Glomerular endothelial cell (primary cell): ENCODE results near the gene EFCC1. TPM values are rescaled to one million over a fixed set of nuclear protein-coding genes. Genes with fewer than 3 reads are reported as not detected.
"Not testable (repeated sequence)": the region's sequence is repeated elsewhere in the genome, so short reads cannot be mapped to it uniquely, and the experiment has no call there.

Experiments used
- DNase-seq: peaks from one replicate; pipeline ENCODE4 v3.0.0-alpha.2; 2011; ENCODE audit warnings: low read depth, low spot score; ENCODE audit errors: extremely low read depth
- total RNA-seq: library from RNA; depleted of rRNA; stranded (reverse); fragments of >200 nt; gene quantifications from 2 replicates; pipeline ENCODE4 v1.2.3, GENCODE V29; 2015

Gene EFCC1
- total RNA-seq, 1 donor from 2014 or later = 3.0 TPM

DNA sequence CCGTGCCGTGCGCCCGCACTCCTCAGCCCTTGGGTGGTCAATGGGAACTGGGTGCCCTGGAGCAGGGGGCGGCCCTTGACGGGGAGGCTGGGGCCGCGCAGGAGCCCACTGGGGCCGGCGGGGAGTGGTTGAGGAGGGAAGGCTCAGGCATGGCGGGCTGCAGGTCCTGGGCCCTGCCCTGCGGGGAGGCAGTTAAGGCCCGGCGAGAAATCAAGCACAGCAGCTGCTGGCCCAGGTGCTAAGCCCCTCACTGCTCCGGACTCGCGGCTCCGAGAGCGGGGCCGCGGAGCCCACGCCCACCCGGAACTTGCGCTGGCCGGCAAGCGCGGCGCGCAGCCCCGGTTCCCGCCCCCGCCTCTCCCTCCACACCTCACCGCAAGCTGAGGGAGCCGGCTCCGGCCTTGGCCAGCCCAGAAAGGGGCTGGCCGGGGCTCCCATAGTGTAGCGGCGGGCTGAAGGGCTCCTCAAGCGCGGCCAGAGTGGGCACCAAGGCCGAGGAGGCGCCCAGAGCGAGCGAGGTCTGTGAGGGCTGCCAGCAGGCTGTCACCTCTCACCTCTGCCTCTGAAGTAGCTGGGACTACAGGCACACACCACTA is 67.3 kb downstream of the EFCC1 start:
- no peak for DNase-seq

DNA sequence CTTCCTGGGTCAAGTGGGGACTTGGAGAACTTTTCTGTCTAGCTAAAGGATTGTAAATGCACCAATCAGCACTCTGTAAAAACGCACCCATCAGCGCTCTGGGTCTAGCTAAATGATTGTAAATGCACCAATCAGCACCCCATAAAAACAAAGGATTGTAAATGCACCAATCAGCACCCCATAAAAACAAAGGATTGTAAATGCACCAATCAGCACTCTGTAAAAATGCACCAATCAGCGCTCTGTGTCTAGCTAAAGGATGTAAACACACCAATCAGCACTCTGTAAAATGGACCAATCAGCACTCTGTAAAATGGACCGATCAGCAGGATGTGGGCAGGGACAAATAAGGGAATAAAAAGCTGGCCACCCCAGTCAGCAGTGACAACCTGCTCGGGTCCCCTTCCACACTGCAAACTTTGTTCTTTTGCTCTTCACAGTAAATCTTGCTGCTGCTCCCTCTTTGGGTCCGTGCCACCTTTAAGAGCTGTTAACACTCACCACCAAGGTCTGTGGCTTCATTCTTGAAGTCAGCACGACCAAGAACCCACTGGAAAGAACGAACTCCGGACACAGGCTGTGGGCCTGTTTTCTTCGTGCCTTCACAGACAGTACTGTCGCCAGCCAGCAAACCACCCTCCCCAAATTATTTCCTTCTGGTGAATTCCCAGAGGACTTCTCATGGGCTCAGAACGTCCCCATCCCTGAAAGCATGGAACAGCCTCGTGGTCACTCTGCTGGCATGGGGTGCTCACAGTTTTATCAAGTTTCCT is 68.4 kb downstream of the EFCC1 start:
- not testable (repeated sequence) for DNase-seq

DNA sequence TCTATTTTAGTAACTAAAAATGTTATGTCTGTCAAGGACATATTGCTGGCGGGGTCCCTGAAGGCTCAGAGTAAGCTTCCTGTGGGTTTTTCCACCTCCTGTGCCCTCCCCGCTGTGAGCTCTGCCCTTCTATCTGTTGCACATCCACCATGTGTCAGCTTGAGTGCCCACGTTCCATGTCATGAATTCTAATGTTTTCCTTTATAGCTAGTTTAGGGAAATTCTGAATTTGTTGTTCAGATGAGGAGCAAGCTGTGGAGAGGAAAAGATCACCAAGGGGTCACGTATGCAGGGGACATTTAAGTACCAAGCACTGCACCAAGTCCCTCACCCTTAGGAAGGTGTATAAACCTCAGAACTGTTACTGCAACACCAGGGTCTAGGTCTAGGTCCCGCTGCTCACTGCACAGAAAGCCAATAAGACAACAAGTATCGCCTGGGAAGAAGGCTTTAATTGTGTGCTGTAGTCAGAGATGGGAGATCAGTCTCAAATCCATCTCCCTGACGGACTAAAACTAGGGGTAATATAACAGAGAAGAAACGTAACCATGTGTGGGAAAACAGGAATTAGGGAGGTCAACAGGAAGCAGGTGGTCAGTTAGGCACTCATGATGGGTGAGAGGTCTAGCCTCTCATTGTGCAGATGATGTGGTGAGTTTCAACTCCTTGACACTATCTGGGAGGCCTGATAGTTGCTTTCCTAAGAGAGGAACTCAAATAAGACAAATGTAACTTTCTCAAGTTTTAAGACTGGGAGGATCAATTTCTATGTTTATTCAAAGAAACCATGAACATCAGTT is 69.2 kb downstream of the EFCC1 start:
- DNase-seq = no peak

DNA sequence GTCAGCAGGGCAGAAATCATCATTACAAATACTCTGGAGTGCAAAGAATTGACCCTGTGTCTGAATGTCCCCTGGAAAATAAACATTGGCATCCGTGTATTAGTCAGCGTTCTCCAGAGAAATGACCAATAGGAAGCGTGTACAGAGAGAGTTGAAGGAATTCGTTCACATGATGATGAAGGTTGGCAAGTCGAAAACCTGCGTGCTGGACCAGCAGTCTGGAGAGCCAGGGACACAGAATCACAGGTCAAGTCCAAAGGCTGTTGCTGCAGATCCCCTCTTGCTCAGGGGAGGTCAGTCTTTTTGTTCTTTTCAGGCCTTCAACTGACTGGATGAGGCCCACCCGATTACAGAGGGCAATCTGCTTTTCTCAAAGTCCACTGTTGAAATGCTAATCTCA is 76.1 kb downstream of the EFCC1 start:
- no peak for DNase-seq

DNA sequence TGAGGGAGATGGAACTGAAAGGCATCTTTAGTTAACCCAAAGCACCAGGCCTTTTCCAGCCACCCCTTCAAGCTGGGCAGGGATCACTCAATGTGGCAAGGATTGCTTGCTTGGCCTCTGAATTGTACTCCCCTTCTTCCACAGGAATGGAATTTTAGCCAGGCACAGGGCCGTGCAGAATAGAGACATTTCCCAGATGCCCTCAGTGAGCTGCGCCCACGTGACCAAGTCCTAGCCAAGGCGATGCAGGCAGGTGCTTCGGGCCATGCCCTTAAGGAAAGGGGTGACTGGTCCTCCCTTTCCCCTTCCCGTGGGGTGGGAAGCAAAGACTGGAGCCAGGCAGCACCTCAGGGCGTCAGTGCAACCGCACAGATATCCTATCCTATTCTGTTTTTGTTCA is 77.4 kb downstream of the EFCC1 start:
- DNase-seq = no peak

DNA sequence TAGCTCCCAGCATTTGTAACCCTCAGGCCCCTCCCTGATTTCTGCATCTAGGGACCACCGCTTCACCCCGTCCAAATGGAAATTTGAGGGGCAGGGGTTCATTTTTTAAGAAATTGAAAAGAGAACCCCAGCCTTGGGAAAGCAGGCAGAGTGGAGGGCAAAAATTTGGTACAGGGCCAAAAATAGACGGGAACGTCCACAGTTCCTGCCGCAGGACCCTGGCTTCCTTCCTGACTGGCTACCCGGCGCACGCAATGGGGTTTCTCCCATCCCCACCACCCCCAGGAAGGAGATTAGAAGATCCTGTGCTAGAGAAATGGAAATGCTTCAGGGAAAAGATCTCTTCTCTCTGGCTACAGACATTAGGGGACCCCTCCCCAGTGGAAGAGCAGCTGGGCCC is 80.4 kb downstream of the EFCC1 start:
- no peak for DNase-seq

DNA sequence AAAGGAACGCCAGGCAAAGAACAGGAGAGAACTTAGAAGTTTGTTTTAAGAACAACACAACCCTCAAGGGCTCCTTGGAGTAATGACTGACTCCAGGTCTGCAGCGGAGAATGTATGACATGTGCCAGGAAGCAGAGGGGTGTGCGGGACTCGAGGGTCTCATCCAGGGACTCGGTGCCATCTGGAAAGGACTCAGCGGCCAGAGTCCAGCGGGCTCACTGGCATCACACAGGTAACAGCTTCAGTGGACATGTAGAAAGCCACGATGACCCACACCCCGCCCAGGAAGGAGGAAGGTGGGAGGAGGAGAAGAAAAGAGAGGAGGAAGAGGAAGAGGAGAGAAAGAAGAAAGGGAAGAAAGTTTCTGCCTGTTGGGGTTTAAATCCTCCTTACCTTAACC is 80.9 kb downstream of the EFCC1 start:
- DNase-seq = no peak

DNA sequence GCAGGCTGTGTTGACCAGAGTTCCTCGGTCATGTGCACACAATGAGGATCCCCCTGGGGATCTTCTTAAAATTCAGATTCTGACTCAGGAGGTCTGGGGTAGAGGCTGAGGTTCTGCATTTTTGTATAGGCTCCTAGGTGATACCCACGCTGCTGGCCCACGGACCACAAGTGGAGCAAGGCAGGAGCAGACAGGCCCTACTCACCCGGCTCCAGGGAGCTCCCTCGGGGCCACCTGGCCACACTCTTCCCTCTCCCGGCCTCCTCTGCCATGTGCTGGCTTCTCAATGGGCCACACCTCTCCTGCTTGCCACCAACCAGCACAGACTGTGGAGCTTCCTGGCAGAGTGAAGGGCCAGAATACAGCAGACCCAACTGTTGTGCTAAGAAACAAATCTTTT is 83.4 kb downstream of the EFCC1 start:
- DNase-seq = no peak

DNA sequence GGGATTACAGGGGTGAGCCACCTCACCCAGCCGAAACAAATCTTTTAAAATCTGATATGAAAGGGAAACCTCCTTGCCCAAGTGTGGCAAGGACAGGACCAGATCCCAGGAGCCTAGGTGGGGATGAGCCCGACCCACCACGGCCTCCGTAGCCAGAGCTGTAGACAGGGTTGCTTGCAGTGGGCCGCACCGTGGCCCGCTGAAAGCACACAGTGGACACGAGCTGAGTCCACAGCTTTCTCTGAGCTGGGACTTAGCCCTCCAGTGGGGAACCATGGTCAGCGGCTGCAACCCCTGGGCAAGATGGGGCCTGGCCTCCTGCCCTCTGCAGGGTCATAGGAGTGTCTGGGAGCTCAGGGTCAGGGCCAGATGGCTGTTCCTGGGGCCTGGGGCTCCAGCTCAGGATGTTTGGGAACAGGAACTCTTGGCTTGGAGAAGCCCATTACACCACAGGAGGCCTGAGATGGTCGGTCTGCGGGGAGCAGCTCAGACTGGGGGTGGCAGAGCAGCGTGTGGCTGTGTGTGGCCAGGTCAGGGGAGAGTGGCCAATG is 84.1 kb downstream of the EFCC1 start:
- DNase-seq = no peak

DNA sequence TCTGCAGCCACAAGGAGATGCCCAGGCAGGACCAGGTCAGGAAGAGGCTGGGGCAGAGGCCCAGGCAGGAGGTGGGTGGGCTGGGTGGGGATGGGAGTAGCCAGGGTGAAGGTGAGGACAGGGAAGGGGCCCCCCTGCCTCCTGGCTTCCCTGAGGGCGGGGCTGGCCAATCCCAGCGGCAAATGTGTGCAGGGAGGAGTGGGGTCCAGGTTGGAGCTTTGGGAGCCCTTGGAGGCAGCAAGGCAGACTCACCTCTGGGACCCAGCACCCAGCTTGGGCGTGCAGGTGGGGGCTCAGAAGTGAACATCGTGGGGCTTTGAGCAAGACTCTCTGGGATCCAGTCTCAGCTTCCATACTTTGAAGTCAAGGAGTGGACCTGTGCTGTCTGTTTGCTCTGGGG is 84.7 kb downstream of the EFCC1 start:
- no peak for DNase-seq

DNA sequence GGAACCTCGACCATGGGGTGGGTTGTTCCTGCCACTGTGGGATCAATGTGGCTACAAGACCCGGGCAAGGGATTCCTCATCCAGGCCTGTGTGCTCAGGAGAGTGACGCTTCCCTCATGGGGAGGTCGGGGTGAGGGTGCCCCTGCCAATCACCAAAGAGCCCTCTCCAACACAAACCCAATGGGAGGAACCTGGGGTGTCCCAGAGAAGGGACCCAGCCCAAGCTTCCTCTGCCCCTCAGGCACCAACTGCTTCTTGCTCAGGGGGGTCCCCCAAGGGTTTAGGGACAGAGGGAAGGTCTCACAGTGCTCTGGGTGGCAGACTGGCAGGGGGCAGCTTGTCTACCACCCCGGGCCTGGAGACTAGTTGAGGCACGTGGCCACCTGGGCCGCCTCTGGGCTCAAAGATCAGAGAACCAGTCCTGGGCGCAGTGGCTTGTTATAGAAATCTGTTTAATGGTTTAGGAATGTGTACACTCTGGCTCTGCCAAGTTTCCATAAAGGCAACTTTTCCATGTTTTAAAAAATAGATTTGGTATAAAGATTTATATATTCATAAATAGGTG is 86.1 kb downstream of the EFCC1 start:
- DNase-seq = no peak

DNA sequence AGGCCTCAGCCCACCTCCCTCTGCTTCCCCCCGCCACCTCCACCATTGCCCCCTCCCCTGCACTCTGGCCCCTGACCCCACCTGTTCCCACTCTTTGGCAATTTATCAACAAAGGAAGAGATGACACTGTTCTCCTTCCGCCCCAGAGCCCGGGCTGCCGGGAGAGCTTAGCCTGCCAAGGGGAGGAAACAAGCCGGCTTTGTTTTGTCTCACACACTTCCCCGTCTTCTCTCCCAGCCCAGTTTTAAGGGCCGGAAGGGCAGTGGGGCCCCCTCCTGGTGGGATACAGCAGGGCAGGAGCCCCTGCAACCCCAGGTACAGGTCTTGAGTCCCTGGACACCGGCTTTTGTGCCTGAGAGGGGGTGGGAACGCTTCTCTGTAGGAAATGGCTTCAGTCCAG is 86.8 kb downstream of the EFCC1 start:
- not testable (repeated sequence) for DNase-seq

DNA sequence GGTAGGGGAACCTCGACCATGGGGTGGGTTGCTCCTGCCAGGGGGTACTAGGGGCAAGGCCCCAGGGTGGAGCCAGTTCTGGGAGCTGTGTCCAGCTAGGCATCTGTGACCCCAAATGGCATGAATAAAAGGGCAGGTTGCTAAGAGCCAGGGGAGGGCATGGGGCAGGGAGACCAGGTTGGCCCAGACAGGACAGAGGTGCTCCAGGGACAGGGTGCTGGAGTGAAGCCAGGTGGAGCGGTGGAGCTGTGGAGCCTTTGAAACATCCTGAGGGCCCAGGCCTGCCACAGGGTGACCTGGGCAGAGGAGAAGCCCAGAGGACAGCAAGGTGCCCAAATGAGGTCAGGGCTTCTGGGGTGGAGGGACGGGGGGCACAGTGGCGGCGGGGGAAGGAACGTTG is 87.2 kb downstream of the EFCC1 start:
- DNase-seq = not testable (repeated sequence)

Other genes with a start within 250 kb of the EFCC1 start
- gene ACAD9, start 121.7 kb upstream of the EFCC1 start, total RNA-seq = 35.9 and 45.6 TPM in 2 replicates
- 1.0 and 1.7 TPM in 2 replicates for gene CFAP92, start 7.2 kb upstream of the EFCC1 start, total RNA-seq
- not detected in 2 replicates for gene GP9, start 59.5 kb downstream of the EFCC1 start, total RNA-seq
- 35.8 and 39.2 TPM in 2 replicates for gene RAB43, start 120.5 kb downstream of the EFCC1 start, total RNA-seq
- 21.6 and 25.1 TPM in 2 replicates for gene ISY1, start 159.8 kb downstream of the EFCC1 start, total RNA-seq
- gene CNBP, start 182.6 kb downstream of the EFCC1 start, total RNA-seq = 184 and 187 TPM in 2 replicates
- 175 and 219 TPM in 2 replicates for gene COPG1, start 248.3 kb downstream of the EFCC1 start, total RNA-seq